ENCODE measurements around the gene ANGEL1. TPM values are rescaled to one million over a fixed set of nuclear protein-coding genes. Genes with fewer than 3 reads are reported as not detected.
A peak's percentile ranks its signal among the peaks of the same experiment; 100 is the strongest.

ANGEL1 gene, protein sequence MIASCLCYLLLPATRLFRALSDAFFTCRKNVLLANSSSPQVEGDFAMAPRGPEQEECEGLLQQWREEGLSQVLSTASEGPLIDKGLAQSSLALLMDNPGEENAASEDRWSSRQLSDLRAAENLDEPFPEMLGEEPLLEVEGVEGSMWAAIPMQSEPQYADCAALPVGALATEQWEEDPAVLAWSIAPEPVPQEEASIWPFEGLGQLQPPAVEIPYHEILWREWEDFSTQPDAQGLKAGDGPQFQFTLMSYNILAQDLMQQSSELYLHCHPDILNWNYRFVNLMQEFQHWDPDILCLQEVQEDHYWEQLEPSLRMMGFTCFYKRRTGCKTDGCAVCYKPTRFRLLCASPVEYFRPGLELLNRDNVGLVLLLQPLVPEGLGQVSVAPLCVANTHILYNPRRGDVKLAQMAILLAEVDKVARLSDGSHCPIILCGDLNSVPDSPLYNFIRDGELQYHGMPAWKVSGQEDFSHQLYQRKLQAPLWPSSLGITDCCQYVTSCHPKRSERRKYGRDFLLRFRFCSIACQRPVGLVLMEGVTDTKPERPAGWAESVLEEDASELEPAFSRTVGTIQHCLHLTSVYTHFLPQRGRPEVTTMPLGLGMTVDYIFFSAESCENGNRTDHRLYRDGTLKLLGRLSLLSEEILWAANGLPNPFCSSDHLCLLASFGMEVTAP
- total RNA-seq (10 to 100 TPM; 15.0 to 16.9 TPM), polyA plus RNA-seq (ENCODE audit: insufficient read length in 2 of 2) (10 to 100 TPM; 24.5 to 38.1 TPM)
- long read RNA-seq, donor 1, full-length matches to known transcripts, result 4 of 4 reads
- long read RNA-seq, donor 1, partial matches to known transcripts, result 0 of 4 reads
- long read RNA-seq, donor 1, other reads (novel, unspliced or antisense), result 0 of 4 reads
- long read RNA-seq, donor 2, result 0 reads
- long read RNA-seq, donor 3, full-length matches to known transcripts, result 2 of 2 reads
- long read RNA-seq, donor 3, partial matches to known transcripts, result 0 of 2 reads
- long read RNA-seq, donor 3, other reads (novel, unspliced or antisense), result 0 of 2 reads
- long read RNA-seq, donor 4, partial matches to known transcripts, result 0 of 2 reads
- long read RNA-seq, donor 4, other reads (novel, unspliced or antisense), result 0 of 2 reads

DNA sequence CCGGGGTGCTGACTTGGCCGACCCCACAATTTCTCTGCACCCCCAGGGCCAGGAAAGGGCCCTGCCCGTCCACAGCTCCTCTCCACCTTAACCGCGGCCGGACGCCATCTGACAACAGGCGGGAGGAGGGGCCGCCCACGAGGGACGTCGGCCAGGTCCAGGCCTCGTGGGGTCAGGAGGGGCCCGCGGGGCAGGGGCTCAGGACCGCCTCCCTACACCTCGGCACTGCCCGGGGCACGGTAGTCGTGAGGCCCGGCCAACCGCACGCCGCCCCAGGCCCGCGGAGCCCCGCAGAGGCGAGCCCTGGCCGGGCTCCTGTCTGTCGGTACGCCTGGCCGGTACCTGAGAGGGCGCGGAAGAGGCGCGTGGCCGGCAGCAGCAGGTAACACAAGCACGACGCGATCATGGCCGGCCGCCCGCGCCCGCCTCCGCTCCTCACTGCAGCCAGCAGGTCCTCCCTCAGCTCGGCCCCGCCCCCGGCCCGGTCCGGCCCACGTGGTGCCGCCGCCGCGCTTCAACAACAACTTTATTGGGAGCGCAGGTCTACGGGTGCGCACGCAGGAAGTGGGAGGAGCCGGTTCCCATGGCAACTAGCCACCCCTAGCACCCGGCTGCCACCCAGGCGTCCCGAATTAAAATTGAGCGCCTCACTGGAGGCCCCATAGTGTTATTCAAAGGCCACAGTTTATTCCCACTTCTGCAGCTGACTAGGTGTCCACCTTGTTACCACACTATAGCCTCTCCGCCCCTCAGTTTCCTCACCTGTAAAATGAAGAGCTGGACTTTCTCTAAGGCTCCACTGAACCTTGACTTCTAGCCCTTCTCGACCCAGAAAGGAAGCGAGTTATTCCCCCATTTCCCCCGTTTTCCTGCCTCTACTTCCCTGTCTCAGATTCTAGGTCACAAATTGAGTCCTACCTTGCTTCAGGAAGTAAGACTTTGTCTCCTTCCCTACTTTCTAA, at the start of gene ANGEL1:
TSS of gene ANGEL1 (minus strand) at position 461 of the 962 bp plus-strand sequence. CDS start at position 406, 55 bp downstream.
- 4% methylated on average over 69 of the region's 69 CpGs for WGBS (ENCODE audit: insufficient coverage)
- H3K4me3 ChIP-seq (ENCODE audit: low read depth, low read length), result peak within 1 kb of the TSS; percentile 72
- H3K4me1 ChIP-seq (ENCODE audit: control insufficient read depth, insufficient read depth, low read length), result peaks cover 15% of the 10 kb centered on the region
- H3K9me3 ChIP-seq (ENCODE audit: control insufficient read depth, insufficient read depth, low read length), result no peaks in the 10 kb centered on the region
- no peaks in the 10 kb centered on the region for H3K27me3 ChIP-seq (ENCODE audit: control insufficient read depth, insufficient read depth, low read length)
- DNase-seq (ENCODE audit: low read depth in 4 of 6, low spot score in 6 of 6), result peak in 5 of 6 donors; percentile 86 to 98 (median 91)
- H3K27ac ChIP-seq (ENCODE audit: low read depth, low read length), result peak within 1 kb of the TSS; percentile 74
- peaks cover 13% of the 10 kb centered on the region for H3K36me3 ChIP-seq (ENCODE audit: control insufficient read depth, insufficient read depth, low read length)

DNA sequence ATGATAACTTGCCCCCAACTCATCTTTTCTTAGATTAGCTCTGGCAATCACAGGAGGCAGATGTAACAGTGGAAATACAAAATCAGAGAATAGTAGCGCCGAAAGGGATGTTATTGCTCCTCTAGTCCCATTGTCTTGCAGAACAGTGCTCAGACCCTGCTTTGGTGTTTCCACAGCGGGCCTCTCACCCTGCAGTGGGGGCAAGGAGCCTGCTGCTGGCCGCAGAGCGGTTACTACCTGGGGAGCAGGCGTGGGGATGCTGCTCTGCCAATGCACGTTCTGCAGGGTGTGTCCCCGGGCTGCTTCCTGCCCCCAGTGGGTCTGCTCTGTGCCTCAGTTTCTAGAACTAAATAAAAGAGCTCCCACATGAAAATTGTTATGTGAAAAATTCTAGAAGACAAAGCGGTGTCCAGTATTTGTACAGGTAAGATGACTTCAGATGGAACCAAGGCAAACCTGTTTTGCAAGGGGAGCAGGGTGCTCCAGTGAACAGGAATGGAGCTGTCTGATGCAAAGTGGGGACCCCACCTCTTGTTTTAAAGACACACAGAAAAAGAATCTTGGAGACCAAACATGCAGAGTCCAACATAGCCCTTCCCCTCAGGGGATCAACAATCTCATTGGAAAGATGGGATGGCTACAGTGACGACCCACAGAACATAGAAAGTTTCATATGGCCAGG, 49.0 kb upstream of the ANGEL1 start:
- Histone ChIP-seq H3K27me3 (ENCODE audit: control insufficient read depth, insufficient read depth, low read length) (no peaks in the 10 kb centered on the region), H3K27ac (ENCODE audit: low read depth, low read length) (no peak overlapping the region), H3K9me3 (ENCODE audit: control insufficient read depth, insufficient read depth, low read length) (no peaks in the 10 kb centered on the region), H3K4me1 (ENCODE audit: control insufficient read depth, insufficient read depth, low read length) (peaks cover 15% of the 10 kb centered on the region), H3K36me3 (ENCODE audit: control insufficient read depth, insufficient read depth, low read length) (no peaks in the 10 kb centered on the region), H3K4me3 (ENCODE audit: low read depth, low read length) (no peak overlapping the region)
- WGBS (ENCODE audit: insufficient coverage), result 60% methylated on average over 9 of the region's 10 CpGs
- DNase-seq (ENCODE audit: low read depth in 4 of 6, low spot score in 6 of 6), result no peak

DNA sequence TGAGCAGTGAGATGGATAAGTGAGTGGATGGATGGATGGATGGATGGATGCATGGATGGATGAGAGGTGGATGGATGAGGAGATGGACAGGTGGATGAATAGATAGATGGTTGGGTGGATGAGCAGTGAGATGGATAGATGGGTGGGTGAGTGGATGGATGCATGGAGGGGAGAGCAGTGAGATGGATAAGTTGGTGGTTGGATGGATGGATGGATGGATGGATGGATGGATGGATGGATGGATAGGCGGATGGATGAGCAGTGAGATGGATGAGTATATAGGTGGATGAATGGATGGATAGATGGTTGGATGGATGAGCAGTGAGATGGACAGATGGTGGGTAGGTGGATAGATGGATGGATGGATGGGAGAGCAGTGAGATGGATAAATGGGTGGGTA, 44.1 kb upstream of the ANGEL1 start:
- Histone ChIP-seq H3K36me3 (ENCODE audit: control insufficient read depth, insufficient read depth, low read length) (no peaks in the 10 kb centered on the region), H3K27me3 (ENCODE audit: control insufficient read depth, insufficient read depth, low read length) (no peaks in the 10 kb centered on the region), H3K4me3 (ENCODE audit: low read depth, low read length) (no peak overlapping the region), H3K27ac (ENCODE audit: low read depth, low read length) (no peak overlapping the region), H3K4me1 (ENCODE audit: control insufficient read depth, insufficient read depth, low read length) (no peaks in the 10 kb centered on the region), H3K9me3 (ENCODE audit: control insufficient read depth, insufficient read depth, low read length) (no peaks in the 10 kb centered on the region)
- 88% methylated on average over 1 of the region's 1 CpG for WGBS (ENCODE audit: insufficient coverage)
- DNase-seq (ENCODE audit: low read depth in 4 of 6, low spot score in 6 of 6), result no peak

DNA sequence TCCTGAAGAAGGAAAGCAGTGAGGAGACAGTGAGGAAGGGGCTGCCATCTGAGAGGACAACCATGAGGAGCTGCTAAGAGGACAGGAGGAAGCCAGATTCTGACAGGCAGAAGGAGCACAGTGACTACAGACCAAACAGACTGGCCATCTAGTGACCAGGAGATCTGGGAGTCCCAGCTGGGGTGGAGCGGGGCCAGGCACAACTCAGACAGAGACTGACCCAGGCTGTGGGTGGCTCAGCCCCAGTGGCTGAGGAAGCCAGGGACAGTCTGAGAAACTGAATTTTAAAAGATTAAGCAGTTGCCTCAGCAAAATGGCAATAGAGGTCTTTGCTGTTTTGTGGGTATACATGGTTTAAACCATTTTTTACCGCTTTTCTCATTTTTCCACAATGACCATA, 42.4 kb upstream of the ANGEL1 start:
- WGBS (ENCODE audit: insufficient coverage), result 100% methylated on average over 1 of the region's 2 CpGs
- no peaks in the 10 kb centered on the region for H3K4me1 ChIP-seq (ENCODE audit: control insufficient read depth, insufficient read depth, low read length)
- no peaks in the 10 kb centered on the region for H3K9me3 ChIP-seq (ENCODE audit: control insufficient read depth, insufficient read depth, low read length)
- no peak overlapping the region for H3K4me3 ChIP-seq (ENCODE audit: low read depth, low read length)
- no peak overlapping the region for H3K27ac ChIP-seq (ENCODE audit: low read depth, low read length)
- H3K27me3 ChIP-seq (ENCODE audit: control insufficient read depth, insufficient read depth, low read length), result no peaks in the 10 kb centered on the region
- DNase-seq (ENCODE audit: low read depth in 4 of 6, low spot score in 6 of 6), result no peak
- H3K36me3 ChIP-seq (ENCODE audit: control insufficient read depth, insufficient read depth, low read length), result no peaks in the 10 kb centered on the region

DNA sequence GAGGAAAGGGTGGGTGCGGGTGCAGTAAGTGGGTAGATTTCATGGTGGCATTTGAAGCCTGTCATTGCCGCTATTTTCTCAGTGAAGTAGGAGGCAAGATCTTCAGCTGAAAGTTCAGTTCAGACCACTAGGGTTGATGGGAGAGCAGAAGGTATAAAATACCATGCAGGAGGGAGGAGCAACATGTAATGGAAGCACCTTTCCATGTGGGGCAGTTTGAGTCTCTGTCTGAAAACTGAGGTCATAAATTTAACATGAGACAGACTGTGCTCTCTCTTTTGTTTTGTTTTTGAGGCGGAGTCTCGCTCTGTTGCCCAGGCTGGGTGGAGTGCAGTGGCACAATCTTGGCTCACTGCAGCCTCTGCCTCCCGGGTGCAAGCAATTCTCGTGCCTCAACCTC, 36.2 kb upstream of the ANGEL1 start:
- Histone ChIP-seq H3K4me3 (ENCODE audit: low read depth, low read length) (no peak overlapping the region), H3K27ac (ENCODE audit: low read depth, low read length) (no peak overlapping the region), H3K4me1 (ENCODE audit: control insufficient read depth, insufficient read depth, low read length) (no peaks in the 10 kb centered on the region), H3K27me3 (ENCODE audit: control insufficient read depth, insufficient read depth, low read length) (no peaks in the 10 kb centered on the region), H3K36me3 (ENCODE audit: control insufficient read depth, insufficient read depth, low read length) (no peaks in the 10 kb centered on the region), H3K9me3 (ENCODE audit: control insufficient read depth, insufficient read depth, low read length) (no peaks in the 10 kb centered on the region)
- WGBS (ENCODE audit: insufficient coverage), result 80% methylated on average over 4 of the region's 6 CpGs
- no peak for DNase-seq (ENCODE audit: low read depth in 4 of 6, low spot score in 6 of 6)

DNA sequence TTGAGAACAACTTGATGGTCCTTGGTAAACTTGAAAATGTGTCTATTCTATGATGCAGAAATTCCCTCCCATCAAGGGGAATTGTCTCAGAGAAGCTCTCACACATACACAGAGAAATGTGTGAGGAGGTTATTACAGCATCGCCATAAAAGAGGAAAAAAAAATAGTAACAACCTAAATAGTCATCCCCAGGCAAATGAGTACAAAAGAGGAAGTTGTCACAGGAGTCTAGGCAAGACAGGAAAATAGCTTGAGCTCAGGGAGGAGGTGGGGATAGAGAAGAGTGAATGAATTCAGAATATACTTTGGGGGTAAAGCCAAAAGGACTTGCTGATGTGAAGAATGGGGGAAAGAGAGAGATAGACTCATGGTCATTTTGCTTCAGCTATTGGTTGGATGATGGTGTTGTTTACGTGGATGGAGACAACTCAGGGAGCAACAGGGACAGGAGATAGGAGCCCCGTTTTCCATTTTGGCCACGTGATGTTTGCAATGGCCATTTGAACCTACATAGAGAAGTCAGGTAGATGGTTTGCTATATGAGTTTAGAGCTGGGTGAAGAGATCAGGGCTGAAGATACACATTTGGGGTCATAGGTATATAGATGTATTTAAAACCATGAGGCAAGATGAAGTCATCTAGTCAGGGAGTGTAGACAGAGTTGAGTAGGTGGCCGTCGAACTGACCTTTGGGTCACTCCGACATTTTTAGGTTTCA, 33.8 kb upstream of the ANGEL1 start:
- Histone ChIP-seq H3K4me3 (ENCODE audit: low read depth, low read length) (no peak overlapping the region), H3K36me3 (ENCODE audit: control insufficient read depth, insufficient read depth, low read length) (no peaks in the 10 kb centered on the region), H3K4me1 (ENCODE audit: control insufficient read depth, insufficient read depth, low read length) (no peaks in the 10 kb centered on the region), H3K27ac (ENCODE audit: low read depth, low read length) (no peak overlapping the region), H3K9me3 (ENCODE audit: control insufficient read depth, insufficient read depth, low read length) (no peaks in the 10 kb centered on the region), H3K27me3 (ENCODE audit: control insufficient read depth, insufficient read depth, low read length) (no peaks in the 10 kb centered on the region)
- no peak for DNase-seq (ENCODE audit: low read depth in 4 of 6, low spot score in 6 of 6)
- WGBS (ENCODE audit: insufficient coverage), result 88% methylated on average over 6 of the region's 7 CpGs

DNA sequence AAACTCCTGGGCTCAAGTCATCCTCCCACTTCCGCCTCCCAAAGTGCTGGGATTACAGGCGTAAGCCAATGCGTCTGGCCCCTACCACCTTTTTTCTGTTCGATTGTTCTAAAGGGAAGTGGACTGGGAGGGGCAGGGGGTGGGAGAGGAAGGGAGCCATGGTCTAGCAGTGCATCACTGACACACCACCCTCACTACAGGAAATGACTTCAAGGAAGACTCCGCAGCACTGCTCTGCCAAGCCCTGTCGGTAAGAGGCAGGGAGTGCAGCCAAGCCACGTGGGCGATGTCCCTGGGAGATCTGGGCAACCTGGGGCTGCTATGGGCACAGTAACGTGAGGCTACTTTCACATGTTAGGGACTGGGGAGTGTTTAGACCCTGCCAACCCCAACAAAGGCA, 31.5 kb upstream of the ANGEL1 start:
- Histone ChIP-seq H3K27ac (ENCODE audit: low read depth, low read length) (no peak overlapping the region), H3K4me3 (ENCODE audit: low read depth, low read length) (no peak overlapping the region), H3K27me3 (ENCODE audit: control insufficient read depth, insufficient read depth, low read length) (no peaks in the 10 kb centered on the region), H3K9me3 (ENCODE audit: control insufficient read depth, insufficient read depth, low read length) (no peaks in the 10 kb centered on the region), H3K36me3 (ENCODE audit: control insufficient read depth, insufficient read depth, low read length) (no peaks in the 10 kb centered on the region), H3K4me1 (ENCODE audit: control insufficient read depth, insufficient read depth, low read length) (no peaks in the 10 kb centered on the region)
- DNase-seq (ENCODE audit: low read depth in 4 of 6, low spot score in 6 of 6), result peak in 1 of 6 donors; percentile 17
- 50% methylated on average over 2 of the region's 9 CpGs for WGBS (ENCODE audit: insufficient coverage)

DNA sequence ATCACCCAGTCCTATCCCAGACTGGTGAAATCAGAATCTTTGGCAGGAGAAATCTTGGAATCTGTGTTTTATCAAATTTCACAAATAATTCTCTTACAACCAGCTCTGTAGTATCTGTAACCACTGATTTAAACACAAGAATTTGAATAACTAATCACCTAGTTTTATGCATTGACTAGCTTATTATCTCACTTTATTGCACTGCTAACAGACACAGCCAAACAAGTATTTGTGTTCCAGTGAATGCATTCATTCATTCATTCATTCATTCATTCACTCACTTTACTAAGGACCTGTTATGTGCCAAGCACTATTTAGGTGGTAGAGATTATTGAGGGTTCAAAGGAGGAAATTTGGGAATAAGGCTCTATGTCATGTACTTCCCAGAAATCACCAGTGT, 29.7 kb upstream of the ANGEL1 start:
- Histone ChIP-seq H3K4me3 (ENCODE audit: low read depth, low read length) (no peak overlapping the region), H3K9me3 (ENCODE audit: control insufficient read depth, insufficient read depth, low read length) (no peaks in the 10 kb centered on the region), H3K36me3 (ENCODE audit: control insufficient read depth, insufficient read depth, low read length) (no peaks in the 10 kb centered on the region), H3K4me1 (ENCODE audit: control insufficient read depth, insufficient read depth, low read length) (no peaks in the 10 kb centered on the region), H3K27ac (ENCODE audit: low read depth, low read length) (no peak overlapping the region), H3K27me3 (ENCODE audit: control insufficient read depth, insufficient read depth, low read length) (no peaks in the 10 kb centered on the region)
- no peak for DNase-seq (ENCODE audit: low read depth in 4 of 6, low spot score in 6 of 6)

All from spinal cord (tissue), 10 donors.